Caco-2 (cell line): ENCODE data around the gene OTOG. TPM values are rescaled to one million over a fixed set of nuclear protein-coding genes. Genes with fewer than 3 reads are reported as not detected.

Experiments used
- BruUV-seq: library from RNA; stranded (reverse); fragments of 400-500 nt; replicated peaks from 2 replicates; lab custom pipeline; 2021; lab: Mats Ljungman, UMichigan
- CTCF ChIA-PET: fragments of 300-600 bp; sonication (Branson Sonifier 250); formaldehyde crosslinking; loops from one replicate; lab custom pipeline; 2022; ENCODE audit warnings: antibody characterized with exemption; lab: Charles Lee
- POLR2A ChIA-PET: fragments of 300-600 bp; sonication (Branson Sonifier 250); formaldehyde crosslinking; loops from one replicate; lab custom pipeline; 2022; ENCODE audit warnings: antibody characterized with exemption; lab: Charles Lee
- DNase-seq, 2 experiments: peaks; one replicate each; pipeline versions ENCODE4 v3.0.0 to v3.0.0-alpha.2; 2020 to 2022
- H3K27me3 ChIP-seq: replicated peaks from 2 replicates; pipeline ENCODE4 v1.6.0; 2011; ENCODE audit warnings: low read length; ENCODE audit not compliant: control insufficient read depth, insufficient read depth
- H3K36me3 ChIP-seq: 2 replicates; pipeline ENCODE4 v1.5.1; 2011; ENCODE audit warnings: low read length; ENCODE audit not compliant: control insufficient read depth, insufficient read depth
- H3K4me1 ChIP-seq: fragments of 250-450 bp; sonication (Bioruptor Pico); 2 replicates; pipeline ENCODE4 v1.5.1; 2020; ENCODE audit warnings: mild to moderate bottlenecking
- H3K4me3 ChIP-seq: 2 replicates; pipeline ENCODE4 v1.5.1; 2011; ENCODE audit warnings: low read depth, mild to moderate bottlenecking, control low read depth, low read length
- H3K9me3 ChIP-seq: fragments of 250-450 bp; sonication (Bioruptor Pico); 2 replicates; pipeline ENCODE4 v1.5.1; 2020; ENCODE audit warnings: mild to moderate bottlenecking, moderate library complexity
- H3K27ac Mint-ChIP-seq: one replicate; pipeline ENCODE4 v1.8.0; 2022; ENCODE audit warnings: mixed read lengths; ENCODE audit not compliant: unreplicated experiment
- H3K27me3 Mint-ChIP-seq: one replicate; pipeline ENCODE4 v1.8.0; 2022; ENCODE audit warnings: mixed read lengths; ENCODE audit not compliant: insufficient read depth, unreplicated experiment
- H3K36me3 Mint-ChIP-seq: one replicate; pipeline ENCODE4 v1.8.0; 2022; ENCODE audit warnings: mild to moderate bottlenecking, mixed read lengths; ENCODE audit not compliant: insufficient read depth, unreplicated experiment
- H3K4me1 Mint-ChIP-seq: one replicate; pipeline ENCODE4 v1.8.0; 2022; ENCODE audit warnings: low read depth, mixed read lengths; ENCODE audit not compliant: unreplicated experiment
- H3K4me3 Mint-ChIP-seq: one replicate; pipeline ENCODE4 v1.8.0; 2022; ENCODE audit warnings: mild to moderate bottlenecking, moderate library complexity, mixed read lengths; ENCODE audit not compliant: unreplicated experiment
- H3K9me3 Mint-ChIP-seq: one replicate; pipeline ENCODE4 v1.8.0; 2022; ENCODE audit warnings: mixed read lengths; ENCODE audit not compliant: unreplicated experiment
- intact Hi-C: fragments of 100-400 bp; cut with micrococcal nuclease; formaldehyde crosslinking; loops from one replicate; pipeline ENCODE4 v1.10.0; 2022; ENCODE audit not compliant: unreplicated experiment
- total RNA-seq: library from RNA; stranded (reverse); gene quantifications from 2 replicates; pipeline ENCODE4 v1.2.3, GENCODE V29; 2022
- TF ChIP-seq, protein P1 (sequence below), 2 experiments: fragments of 200-600 bp in 1 of 2; IDR thresholded peaks; 1 replicate in 1 of 2; 2 replicates in 1 of 2; pipeline versions ENCODE4 v1.5.1 to v1.8.0; 2011 to 2022; ENCODE audit warnings: antibody characterized with exemption in 1 of 2, control low read depth in 1 of 2, inconsistent platforms in 1 of 2, low read depth in 1 of 2, low read length in 1 of 2, mild to moderate bottlenecking in 1 of 2, moderate library complexity in 1 of 2; ENCODE audit not compliant: insufficient read depth in 1 of 2, severe bottlenecking in 1 of 2, unreplicated experiment in 1 of 2

The OTOG gene
- total RNA-seq, 1 experiment from 2014 or later, result 0.95 TPM

DNA sequence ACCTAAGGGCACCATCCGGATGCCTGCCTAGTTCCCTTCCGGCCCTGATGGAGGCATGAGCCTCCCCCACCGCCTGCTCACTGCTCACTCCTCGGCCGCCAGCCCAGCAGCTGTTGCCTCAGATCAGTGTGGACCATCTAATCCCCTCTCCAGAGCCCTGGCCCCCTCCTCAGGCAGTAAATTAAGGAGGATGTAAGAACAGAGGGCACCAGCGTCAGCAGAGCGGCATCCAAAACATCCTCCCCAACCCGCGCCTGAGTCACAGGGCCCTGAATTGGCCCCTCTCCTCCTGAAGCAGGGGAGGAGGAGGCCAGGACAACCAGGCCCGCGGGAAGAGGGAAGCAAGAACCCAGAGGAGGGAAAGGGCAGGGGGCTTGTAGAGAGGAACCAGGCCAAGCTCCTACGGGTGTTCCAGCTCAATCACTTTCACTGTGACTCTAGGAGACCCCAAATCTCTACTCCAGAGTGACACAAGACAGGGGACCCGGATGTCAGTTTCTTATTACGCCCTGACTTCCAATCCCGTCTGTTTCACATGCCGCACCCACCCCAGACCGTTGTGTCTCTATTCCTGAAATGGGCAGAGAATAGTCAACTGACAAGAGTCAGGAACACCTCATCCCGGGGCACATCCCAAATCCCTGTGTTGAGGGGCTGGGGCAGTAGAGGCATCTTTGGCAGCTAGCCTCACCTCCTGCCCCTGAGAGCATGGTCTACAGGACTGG is 141.0 kb downstream of the OTOG start:
- Histone ChIP-seq H3K4me1 (no peaks in the 10 kb centered on the region), H3K4me3 (no peak overlapping the region), H3K9me3 (no peaks in the 10 kb centered on the region), H3K36me3 (no peaks in the 10 kb centered on the region), H3K27me3 (peaks cover 1% of the 10 kb centered on the region; the same call in 1 of the 2 replicates)
- no peak overlapping the region for H3K27ac Mint-ChIP-seq
- intact Hi-C loops, result no loop called here
- CTCF ChIA-PET, result no interaction called here
- H3K9me3 Mint-ChIP-seq, result no peaks in the 10 kb centered on the region
- no TSS peak for BruUV-seq
- H3K4me1 Mint-ChIP-seq, result no peaks in the 10 kb centered on the region
- H3K36me3 Mint-ChIP-seq, result no peaks in the 10 kb centered on the region
- no peak overlapping the region for H3K4me3 Mint-ChIP-seq
- no peak for DNase-seq
- H3K27me3 Mint-ChIP-seq, result peaks cover 8% of the 10 kb centered on the region
- TF ChIP-seq, protein P1, sequence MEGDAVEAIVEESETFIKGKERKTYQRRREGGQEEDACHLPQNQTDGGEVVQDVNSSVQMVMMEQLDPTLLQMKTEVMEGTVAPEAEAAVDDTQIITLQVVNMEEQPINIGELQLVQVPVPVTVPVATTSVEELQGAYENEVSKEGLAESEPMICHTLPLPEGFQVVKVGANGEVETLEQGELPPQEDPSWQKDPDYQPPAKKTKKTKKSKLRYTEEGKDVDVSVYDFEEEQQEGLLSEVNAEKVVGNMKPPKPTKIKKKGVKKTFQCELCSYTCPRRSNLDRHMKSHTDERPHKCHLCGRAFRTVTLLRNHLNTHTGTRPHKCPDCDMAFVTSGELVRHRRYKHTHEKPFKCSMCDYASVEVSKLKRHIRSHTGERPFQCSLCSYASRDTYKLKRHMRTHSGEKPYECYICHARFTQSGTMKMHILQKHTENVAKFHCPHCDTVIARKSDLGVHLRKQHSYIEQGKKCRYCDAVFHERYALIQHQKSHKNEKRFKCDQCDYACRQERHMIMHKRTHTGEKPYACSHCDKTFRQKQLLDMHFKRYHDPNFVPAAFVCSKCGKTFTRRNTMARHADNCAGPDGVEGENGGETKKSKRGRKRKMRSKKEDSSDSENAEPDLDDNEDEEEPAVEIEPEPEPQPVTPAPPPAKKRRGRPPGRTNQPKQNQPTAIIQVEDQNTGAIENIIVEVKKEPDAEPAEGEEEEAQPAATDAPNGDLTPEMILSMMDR (IDR thresholded peaks at IDR 0.05; ENCODE audit: insufficient read depth in 1 of 2, low read depth in 1 of 2, low read length in 1 of 2, severe bottlenecking in 1 of 2, unreplicated experiment in 1 of 2), result no peak
- POLR2A ChIA-PET, result no interaction called here

DNA sequence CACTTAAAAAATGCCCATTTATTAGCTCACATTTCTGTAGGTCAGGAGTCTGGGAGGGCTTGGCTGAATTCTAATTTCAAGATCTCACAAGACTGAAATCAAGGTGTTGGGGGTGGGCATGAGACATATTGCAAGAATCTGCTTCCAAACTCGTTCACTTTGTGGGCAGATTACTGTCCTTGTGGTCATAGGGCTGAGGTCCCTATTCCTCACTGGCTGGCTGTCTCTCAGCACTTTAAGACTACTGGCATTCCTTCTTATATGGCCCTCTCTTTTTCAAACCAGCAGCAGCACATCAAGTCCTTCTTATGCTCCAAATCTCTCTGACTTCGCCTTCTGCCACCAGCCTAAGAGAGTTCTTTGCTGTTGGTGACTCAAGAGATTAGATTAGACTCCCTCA is 144.5 kb downstream of the OTOG start:
- Mint-ChIP-seq H3K27me3 (peaks cover 22% of the 10 kb centered on the region), H3K9me3 (no peaks in the 10 kb centered on the region), H3K4me1 (no peaks in the 10 kb centered on the region), H3K27ac (no peak overlapping the region), H3K36me3 (no peaks in the 10 kb centered on the region), H3K4me3 (no peak overlapping the region)
- H3K27me3 ChIP-seq, result peaks cover 1% of the 10 kb centered on the region; the same call in 1 of the 2 replicates
- no peaks in the 10 kb centered on the region for H3K36me3 ChIP-seq
- no TSS peak for BruUV-seq
- no peak overlapping the region for H3K4me3 ChIP-seq
- intact Hi-C loops, result no loop called here
- H3K4me1 ChIP-seq, result no peaks in the 10 kb centered on the region
- TF ChIP-seq, protein P1 (IDR thresholded peaks at IDR 0.05; ENCODE audit: insufficient read depth in 1 of 2, low read depth in 1 of 2, low read length in 1 of 2, severe bottlenecking in 1 of 2, unreplicated experiment in 1 of 2), result no peak
- H3K9me3 ChIP-seq, result no peaks in the 10 kb centered on the region
- no peak for DNase-seq
- POLR2A ChIA-PET, result no interaction called here
- CTCF ChIA-PET, result no interaction called here

GRCh38 chr11:17691976-17692375 is 144.9 kb downstream of the OTOG start:
- ChIA-PET CTCF (no interaction called here), POLR2A (no interaction called here)
- TF ChIP-seq, protein P1 (IDR thresholded peaks at IDR 0.05; ENCODE audit: insufficient read depth in 1 of 2, low read depth in 1 of 2, low read length in 1 of 2, severe bottlenecking in 1 of 2, unreplicated experiment in 1 of 2), result no peak
- no peak for DNase-seq
- Mint-ChIP-seq H3K9me3 (no peaks in the 10 kb centered on the region), H3K4me3 (no peak overlapping the region), H3K27me3 (peaks cover 19% of the 10 kb centered on the region), H3K27ac (no peak overlapping the region), H3K4me1 (no peaks in the 10 kb centered on the region), H3K36me3 (no peaks in the 10 kb centered on the region)
- intact Hi-C loops, result no loop called here
- H3K36me3 ChIP-seq, result no peaks in the 10 kb centered on the region
- peaks cover 1% of the 10 kb centered on the region; the same call in 1 of the 2 replicates for H3K27me3 ChIP-seq
- no peaks in the 10 kb centered on the region for H3K9me3 ChIP-seq
- BruUV-seq, result no TSS peak
- no peaks in the 10 kb centered on the region for H3K4me1 ChIP-seq
- no peak overlapping the region for H3K4me3 ChIP-seq
